GM15510 (cell line): ENCODE measurements around the gene PROZ.

Experiments used
- POLR2A ChIP-seq: IDR thresholded peaks from 3 replicates; pipeline ENCODE4 v1.6.1; 2011; ENCODE audit warnings: borderline replicate concordance; ENCODE audit not compliant: insufficient read length; ENCODE audit errors: extremely low read depth

Gene PROZ

DNA sequence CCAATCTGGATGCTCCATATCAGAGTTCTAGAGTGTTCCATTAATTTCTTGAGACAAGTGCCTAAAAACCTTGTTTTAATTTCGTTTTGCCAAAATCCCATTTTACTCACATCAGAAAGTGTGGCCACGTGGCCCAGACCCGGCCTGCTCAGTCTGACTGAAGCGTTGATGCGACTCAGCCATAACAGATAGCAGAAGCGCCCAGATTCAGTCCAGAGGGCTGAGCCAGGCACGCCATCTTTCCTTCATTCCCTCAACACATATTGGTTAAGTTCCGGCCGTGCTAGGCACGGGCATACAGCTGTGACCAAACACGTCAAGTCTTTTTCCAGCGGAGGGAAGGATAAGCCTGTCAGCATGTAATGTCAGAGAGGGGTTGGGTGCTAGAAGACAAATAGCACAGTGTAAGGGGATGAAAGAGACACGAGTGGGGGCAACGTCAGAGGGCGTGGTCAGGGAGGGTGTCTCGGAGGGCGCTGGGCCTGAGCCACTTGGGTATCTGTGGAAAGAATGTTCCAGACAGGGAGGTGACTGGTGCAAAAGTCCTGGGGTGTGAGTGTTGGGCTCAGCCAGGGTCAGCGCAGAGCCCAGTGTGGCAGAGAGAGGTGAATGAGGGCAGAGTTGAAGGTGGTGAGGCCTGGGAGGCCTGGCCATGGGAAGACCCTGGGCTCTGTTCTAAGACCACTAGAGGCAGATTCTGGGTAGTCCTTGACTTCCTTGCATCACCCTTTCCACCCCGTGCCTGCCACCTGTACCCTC is 32.8 kb upstream of the PROZ start:
- no peak for TF ChIP-seq POLR2A

DNA sequence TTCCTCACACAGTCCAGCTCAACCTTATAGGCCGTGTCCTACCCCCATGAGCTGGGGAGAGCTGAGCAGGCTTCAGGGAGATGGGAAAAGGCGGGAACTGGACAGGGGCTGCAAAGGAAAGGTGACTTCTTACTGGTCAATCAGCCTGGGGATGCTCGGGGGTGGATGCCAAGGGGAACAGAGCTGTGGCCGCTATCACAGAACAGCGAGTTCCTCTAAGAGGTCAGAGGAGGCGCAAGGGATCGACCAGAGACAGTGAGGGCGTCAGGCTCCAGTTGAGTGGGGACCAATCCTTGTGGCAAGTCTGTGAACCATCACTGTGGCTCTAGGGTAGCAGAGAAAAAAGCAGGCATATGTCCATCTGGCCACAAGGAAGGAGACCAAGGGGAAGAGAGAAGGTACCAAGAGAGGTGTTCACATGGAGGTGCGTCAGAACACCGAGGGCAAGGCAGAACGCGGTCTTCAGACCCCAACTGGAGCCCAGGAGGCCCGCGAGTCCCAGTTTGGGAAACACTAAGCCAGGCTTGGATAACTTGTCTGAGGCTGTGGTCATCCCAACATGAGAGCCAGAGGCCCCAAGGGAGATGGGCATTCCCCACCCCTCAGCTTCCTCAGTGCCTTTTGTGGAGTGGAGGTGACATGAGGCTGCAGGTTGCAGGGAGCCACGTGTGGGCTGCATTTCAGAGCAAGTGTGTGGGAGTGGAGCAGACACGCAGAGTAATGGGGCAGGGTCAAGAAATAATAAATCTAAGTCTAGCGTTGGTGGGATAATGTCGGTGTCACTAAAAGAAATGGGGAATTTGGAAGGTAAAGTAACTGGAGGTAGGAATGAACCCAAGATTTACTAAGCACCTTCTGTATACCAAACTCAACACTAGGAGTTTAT is 31.9 kb upstream of the PROZ start:
- TF ChIP-seq POLR2A = no peak

DNA sequence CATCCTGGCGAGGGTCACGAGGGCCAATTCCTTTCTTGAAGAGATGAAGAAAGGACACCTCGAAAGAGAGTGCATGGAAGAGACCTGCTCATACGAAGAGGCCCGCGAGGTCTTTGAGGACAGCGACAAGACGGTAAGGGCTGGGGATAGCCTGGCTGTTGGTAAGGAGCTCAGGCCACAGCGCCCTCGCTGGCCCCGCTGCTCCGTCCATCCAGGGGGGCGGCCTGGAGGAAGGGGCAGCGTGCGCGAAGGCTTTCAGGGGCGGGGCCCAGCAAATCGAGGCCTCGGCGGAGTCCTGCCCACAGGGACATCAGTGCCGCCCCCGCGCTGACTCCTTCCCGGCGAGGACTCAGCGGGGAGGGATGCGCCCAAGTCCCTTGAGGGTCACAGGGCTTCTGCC is 29.0 kb upstream of the PROZ start:
- TF ChIP-seq POLR2A = no peak

DNA sequence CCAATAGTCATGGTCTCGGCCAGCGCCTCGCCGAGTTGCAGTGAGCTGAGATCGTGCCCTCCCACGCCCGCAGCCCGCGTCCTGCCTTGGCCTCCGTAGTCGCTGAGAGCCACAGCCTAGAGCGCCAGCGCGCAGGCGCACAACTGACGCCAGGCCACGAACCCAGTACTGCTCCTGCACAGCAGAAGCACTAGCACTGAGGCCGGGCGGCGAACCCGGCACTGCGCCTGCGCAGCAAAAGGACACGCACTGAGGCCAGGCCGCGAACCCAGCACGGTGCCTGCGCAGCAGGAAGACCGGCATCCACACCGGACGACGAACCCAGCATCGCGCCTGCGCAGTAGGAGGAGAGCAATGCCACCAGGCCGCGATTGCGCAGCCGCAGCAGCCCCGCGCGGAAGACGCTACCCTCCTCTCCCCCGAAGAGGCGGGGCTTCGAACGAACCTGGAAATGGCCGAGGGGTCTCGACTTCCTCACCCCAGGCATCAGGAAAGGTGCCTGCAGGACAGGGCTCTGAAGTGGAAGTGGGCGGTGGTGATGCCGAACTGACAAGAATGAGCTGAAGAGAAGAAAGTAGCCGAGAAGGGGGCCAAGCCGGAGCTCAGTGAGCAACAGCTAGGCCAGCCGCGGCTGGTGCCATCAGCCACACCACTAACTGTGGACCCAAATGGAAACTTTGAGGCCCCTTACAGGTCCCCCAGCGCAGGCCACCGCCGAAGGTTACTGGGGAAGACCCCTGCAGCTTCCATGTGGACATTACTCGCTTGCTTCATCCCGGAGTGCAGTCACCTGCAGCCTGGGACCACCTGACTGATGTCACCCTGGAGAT is 28.3 kb upstream of the PROZ start:
- TF ChIP-seq POLR2A = no peak

DNA sequence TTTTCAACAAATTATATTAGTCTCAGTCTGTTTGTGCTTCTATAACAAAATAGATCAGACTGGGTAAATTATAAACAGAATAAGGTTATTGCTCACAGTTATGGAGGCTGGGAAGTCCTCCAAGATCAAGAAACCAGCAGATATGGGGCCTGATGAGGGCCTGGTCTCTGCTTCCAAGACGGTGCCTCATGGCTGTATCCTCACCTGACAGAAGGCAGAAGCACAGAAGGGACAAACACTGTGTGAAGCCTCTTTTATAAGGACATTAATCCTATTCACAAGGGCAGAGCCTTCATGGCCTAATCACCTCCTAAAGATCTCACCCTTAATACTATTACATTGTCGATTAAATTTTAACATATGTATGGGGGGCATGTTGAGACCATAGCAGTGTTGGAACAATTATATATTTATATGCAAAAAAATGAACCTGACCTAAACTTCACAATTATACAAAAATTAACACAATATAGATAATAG is 23.1 kb upstream of the PROZ start:
- TF ChIP-seq POLR2A = no peak

DNA sequence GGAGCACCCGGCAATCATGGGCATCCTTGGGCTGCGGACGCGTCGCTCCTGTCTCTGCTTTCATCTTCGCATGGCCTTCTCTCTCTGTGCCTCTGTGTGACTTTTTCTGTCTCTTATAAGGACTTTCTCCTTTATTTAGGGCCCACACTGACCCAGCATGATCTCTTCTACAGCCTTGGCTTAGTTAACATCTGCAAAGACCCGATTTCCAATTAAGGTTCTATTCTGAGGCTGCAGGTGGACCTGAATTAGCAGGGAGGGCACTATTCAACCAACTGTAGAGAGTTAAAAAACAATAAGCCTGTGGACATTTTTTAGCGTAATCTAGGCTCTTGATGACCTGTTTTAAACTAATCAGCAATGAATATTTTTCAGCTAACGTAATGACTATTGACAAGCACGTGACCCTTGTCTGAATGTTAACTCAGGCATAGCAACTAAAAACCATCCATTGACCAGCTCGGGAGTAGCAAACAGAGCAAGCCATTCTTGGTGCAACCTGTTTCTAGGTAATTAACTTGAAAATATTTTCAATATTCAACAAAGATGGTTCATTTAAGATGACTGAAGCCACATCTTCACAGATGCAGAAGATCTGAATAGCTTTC is 20.7 kb upstream of the PROZ start:
- no peak for TF ChIP-seq POLR2A

DNA sequence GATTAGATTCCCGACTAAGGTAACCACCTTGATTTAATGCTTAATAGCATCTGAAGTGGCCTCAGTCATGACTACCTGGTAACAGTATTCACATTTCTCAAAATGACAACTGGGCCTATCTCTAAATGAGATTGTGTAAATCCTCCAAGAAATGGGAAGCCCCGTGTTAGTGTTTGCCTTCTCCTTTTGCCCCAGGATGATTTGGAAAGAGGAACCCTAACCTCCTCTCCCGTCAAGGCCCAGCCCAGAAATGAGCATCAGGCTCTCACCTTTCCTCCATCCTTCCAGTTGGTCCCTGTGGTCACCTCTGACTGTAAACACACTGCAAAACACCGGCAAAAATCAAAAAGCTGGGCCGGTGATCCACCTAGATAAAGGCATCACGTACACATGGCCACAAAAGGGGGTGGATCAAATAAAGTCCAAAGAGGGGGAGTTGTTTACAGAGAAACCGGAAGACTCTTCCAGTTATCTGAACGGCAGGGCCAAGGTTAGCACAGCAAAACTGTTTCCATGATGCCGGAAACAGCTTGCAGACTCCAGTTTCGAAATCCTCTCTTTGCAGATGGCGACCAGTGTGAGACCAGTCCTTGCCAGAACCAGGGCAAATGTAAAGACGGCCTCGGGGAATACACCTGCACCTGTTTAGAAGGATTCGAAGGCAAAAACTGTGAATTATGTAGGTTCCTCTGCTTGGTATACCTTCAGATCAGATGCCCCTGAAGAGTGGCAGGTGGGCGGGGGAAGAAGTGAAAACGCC is 19.5 kb upstream of the PROZ start:
- no peak for TF ChIP-seq POLR2A

DNA sequence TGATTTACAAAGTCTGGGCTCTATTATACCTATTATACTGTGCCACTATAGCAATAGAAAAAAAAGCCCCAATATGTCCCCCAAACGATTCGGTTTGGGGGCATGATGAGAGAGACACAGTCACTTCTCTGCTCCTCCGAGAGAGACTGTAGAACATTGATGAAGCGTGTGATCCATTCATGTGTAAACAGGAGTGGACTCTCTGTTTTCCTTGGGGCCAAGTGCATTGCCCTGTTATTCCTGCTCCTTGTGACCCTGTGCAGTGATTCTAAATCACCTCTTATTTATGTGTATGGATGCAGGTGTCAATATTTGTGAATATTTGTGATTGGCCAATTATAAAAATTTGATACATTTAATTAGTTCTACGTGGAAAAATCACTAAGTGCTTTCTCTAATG is 18.9 kb upstream of the PROZ start:
- no peak for TF ChIP-seq POLR2A

DNA sequence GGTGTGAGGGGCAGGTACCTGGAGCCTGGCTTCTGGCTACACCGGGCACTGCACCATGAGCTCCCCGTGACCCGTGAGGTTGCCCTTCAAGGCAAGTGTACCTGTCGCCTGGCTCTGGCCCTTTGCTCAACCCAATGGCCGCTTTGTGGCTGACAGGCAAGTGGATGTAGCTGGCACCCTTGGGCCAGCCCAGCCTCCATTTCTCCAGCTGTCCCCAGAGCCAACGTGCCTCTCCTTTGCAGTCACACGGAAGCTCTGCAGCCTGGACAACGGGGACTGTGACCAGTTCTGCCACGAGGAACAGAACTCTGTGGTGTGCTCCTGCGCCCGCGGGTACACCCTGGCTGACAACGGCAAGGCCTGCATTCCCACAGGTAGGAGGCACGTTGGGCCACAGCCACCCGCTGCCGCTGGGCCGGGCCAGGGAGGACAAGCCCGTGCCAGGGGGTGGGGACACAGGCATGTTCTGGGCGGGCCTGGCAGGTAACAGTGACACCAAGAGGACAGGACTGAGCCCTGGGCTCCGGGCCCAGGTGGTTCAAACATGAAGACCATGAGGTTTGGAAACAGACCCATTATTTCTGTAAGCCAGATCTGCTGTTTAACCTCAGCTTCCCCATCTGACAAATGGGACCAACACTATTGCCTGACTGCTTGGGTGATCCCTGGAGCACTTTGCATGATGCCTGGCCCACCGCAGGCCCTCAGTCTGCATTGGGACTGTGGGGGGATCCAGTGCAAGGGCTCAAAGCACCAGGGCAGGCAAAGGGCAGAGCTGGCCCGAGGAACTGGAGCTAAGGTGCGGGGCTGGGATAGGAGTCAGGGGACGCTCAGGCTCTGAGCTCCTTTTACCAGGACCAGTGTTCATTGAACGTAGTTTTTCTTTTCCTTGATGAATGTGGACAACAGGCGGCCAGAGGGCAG is 17.5 kb upstream of the PROZ start:
- no peak for TF ChIP-seq POLR2A

DNA sequence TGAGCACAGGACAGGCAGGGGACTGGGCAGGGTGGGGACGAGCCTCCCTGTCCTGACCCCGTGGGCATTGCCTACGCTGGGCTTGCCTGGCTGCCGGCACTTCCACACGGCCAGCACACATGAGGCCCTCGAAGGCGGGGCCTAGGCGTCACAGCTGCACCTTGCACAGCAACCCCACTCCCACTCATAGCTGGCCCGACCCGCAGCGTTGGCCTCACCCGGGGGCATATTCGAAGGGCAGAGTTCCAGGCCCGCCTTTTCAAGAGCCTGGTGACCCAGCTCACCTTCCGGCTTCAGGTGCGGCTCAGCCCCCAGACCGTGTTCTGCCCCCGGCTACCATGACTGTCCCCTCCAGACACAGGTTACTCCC is 16.9 kb upstream of the PROZ start:
- TF ChIP-seq POLR2A = no peak

DNA sequence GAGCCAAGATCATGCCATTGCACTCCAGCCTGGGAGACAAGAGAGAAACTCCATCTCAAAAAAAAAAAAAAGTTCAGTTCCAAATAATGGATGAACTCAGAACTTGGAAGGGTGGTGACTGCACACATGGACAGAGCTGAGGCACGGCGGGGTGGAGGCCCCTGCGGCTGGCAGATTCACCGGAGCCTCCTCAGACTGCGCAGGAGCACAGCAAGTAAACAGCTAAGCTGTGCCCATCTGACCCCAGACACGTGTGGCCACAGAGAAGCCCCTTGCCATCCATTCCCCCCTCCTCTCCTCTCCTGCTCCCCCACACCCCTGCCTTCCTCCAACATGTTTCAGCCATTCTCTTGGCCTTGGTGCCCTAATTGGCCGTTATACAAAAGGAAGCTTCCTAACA is 15.6 kb upstream of the PROZ start:
- TF ChIP-seq POLR2A = no peak

DNA sequence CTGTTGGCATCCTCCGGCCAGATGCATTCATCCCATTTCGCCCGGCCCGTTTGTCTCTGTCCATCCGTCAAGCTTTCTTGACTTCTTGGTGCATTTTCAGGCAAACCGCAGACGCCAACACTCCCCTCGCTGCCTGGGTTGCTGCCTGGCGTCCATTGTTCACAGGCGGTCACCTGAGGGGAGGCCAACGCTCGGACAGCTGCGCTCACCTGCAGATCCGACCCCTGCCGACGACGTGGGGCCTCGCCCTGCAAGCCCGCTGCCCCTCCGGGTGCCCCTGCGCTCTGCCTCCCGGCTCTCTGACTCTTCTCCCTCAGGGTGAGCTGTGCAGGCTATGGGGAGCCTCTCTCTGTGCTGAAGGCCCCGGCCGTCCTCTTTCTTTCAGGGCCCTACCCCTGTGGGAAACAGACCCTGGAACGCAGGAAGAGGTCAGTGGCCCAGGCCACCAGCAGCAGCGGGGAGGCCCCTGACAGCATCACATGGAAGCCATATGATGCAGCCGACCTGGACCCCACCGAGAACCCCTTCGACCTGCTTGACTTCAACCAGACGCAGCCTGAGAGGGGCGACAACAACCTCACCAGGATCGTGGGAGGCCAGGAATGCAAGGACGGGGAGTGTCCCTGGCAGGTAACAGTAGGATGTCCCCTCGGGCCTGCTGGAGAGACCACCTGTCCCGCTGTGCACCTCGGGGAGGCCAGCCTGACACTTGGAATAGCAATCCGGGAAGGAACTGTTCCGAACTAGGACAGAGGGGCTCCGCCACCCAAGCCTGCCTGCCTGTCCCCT is 14.8 kb upstream of the PROZ start:
- no peak for TF ChIP-seq POLR2A
